Pons (tissue), 1 donor: ENCODE measurements around the gene MESD.

Experiments
- DNase-seq: peaks from one replicate; pipeline ENCODE4 v3.0.0-alpha.2; 2016; ENCODE audit warnings: low spot score

The MESD gene

DNA sequence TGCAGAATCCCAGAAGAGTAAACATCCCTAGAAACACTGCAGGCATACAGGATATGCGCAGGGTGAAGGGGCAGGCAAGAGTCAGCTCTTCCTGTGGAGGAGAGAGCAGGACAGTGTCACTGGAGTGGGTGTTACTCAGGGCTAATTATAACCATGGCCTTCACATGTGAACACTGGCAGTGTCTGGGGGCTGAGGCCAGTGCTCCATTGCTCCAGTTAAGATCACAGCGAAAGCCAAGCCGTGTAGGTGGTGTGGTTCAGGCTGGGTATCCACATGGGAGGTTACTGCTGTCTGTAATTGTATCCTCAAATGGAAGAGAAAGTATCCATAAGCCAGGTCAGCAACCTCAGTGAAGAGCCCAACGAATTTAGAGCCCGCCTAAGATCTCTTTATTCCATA, 84.6 kb downstream of the MESD start:
- DNase-seq, result no peak

DNA sequence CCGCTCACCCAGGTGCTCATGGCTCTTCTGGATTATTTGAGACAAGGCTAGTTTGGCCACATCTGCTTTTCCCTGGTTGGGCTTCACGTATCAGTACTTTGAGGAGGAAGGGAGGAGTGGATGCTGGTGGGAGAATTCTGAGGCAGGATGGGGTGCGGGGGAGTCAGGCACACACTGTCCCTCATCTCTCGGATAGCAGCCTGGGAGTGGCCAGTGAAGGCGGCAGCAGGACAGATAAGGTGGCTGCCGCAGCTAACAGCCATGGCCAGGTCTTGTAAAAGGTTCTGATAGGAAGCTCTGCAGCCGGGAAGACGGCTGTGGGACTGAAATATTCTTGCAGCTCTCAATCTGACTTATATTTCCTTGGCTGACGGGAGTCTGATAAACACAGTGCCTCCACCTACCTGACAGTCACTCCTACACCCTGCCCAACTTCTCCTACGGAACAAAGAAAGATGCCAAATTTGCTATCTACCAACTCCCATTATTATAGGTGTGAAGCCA, 87.3 kb downstream of the MESD start:
- DNase-seq, result no peak

DNA sequence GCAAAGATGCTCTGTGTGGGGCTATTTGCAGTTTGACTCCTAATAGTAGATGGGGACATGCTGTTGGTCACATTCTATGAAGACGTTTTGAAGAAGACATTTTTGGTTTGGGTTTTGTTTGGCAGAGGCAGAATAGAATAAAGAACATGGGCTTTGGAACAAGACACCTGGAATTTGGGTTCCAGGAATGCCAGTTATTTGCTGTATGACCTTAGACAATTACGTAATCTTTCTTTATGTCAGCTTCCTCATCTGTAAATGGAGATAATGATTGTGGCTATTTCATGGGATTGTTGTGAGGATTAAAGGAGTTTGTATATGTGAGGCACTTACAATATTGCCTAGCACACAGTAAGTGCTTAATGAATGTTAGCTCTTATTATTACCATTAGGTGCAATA, 91.6 kb downstream of the MESD start:
- DNase-seq, result no peak
